Left hindlimb (tissue), 1 donor: Measurements from ENCODE around the gene HOXC9.

ENCODE experiments used
- DNase-seq: peaks from one replicate; pipeline ENCODE4 v3.0.0-alpha.2; 2018

HOXC9 gene

GRCh38 chr12:53963434-53964314 lies 36.3 kb upstream of the HOXC9 start:
- no peak for DNase-seq

- DNase-seq: no peak
Measured at GRCh38 chr12:53964315-53964713, 35.6 kb upstream of the HOXC9 start.

- peak; percentile 79 for DNase-seq
Measured at GRCh38 chr12:53965281-53966084, 34.5 kb upstream of the HOXC9 start.

DNA sequence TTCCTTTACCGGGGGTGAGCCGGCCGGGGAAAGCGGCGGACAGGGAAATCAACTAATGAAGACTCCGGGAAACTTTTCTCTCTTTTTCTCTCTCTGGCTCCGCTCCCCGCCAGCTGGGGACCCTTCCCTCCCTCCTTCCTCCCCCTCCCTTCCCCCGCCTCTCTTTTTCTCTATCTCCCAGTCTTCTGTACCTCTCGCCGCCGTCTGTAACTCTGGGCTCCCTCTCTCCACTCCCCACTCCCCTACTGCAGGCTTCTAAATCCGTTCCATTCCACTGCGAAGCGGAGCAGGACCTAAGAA lies 33.9 kb upstream of the HOXC9 start:
- DNase-seq: no peak

DNA sequence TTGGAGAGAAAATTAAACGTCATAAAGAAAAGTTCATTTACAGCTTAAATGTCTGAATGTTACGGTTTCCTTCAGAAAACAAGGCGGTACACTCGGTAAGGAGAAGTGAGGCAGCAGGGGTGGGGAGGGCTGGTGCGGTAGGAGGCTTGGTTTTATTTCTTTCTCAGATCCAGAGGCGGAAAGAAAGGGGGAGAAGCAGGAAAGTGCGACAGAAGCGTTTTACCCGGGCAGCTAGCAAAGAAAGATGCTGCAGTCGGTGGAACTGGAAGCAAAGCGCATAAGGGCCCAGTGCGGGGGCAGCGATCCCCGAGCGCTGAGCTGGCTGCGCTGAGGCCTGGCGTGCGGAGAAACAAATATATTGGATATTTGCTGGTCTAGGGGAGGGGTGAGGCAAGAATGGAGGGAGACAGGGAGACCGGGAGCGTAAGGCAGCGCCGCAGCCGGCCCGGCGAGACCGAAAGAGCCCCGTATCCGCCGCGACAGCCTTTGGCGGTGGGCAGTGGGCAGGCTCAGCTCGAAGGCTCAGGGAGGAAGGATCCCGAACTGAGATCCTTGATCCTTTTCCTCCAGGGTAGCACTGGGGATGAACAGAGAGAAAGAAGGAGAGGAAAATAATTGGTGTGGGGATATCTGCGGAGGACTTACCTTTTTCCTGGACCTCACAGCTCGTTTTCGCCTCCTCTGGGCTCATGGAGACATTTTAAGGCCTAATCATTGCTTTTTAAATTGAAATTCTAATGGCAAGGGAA lies 33.4 kb upstream of the HOXC9 start:
- no peak for DNase-seq

GRCh38 chr12:53967421-53967925 lies 32.5 kb upstream of the HOXC9 start:
- no peak for DNase-seq

DNA sequence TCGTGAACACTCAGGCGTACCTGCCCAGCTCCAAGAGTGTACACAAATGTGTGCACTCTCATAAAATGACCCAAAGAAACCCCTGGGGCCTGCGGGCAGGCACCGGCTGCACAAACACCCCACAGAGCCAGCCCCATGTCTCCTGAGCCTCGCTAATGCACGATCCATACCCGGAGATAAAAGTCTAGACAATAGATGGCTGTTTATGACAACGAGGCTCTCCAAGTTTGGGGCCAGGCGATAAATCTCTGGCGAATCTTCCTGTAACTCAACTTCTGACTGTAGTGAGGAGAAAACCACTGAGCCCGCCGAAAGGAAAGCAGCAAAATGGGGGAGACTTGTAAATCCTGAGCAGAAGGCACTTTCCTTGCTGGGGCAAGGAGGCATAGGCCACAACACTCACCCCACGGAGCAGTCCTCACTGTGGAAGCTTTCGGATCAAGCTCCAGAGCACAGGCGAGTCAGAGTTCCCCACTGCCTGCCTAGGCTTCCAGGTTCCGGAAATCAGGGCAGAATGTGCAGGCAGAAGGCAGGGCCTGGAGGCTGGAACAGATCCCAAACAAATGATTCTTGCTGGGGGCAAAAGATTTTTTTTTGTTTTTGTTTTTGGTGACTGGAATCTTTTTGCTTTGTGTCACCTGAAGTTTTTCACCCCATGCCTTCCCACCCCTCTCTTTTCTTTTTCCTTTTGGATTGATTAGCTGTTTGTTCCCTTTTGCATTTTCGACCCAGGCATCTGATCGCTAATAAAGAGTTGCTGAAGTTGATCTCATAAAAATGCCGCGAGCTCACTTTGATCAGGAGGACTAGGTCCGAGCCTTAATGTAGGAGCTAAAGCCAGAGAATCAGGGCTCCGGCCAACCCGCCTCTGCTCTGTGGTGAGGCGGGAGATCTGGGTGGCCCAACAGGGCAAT lies 31.5 kb upstream of the HOXC9 start:
- DNase-seq: no peak

- DNase-seq: no peak
Measured at GRCh38 chr12:53969588-53970259, 30.2 kb upstream of the HOXC9 start.

- no peak for DNase-seq
Measured at GRCh38 chr12:53970451-53970850, 29.5 kb upstream of the HOXC9 start.

GRCh38 chr12:53971129-53971528 lies 28.8 kb upstream of the HOXC9 start:
- DNase-seq: no peak

DNA sequence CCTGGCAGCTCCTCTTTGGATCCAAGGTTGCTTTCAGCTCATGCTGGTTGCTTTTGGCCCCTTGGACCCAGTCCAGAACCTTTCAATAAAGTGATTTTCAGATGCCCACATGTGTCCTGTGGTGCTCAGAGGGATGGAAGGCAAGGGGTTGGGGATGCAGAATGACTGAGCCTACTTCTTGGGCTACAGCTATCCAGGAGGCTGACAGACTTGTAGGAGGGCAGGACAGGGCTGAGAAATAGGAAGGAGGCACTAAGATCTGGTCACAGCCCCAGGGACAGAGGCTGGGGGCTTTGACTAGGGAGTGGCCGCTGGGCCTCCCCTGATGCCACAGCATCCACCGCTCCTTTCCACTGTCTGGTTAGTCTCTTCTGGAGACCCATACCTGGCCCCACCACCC lies 28.3 kb upstream of the HOXC9 start:
- no peak for DNase-seq

DNA sequence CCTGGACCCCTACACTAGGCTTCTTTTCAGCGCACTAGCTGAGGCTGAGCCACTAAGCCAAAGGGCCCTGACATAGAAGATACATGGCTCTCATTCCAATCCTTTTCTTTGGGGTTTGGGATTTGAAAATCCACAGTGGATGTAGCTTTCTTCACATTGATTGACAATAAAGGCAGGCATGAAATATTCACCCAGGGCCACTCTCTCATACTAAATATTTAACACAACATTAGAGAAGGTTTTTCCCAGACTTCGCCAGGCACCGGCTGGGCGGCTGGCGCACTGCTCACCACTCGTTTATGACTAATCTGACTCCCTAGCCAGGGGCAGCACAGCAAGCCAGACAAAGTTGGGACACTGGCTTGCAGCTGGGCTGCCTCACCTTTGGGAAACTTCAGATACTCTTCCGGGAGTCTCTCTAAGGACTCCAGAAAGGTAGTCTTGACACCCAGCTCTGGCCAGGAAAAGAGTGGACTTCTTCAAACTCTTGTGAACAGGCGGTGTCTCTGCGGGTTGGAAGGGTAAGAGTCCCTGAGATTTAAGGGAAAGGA lies 27.7 kb upstream of the HOXC9 start:
- DNase-seq: no peak

- DNase-seq: no peak
Measured at GRCh38 chr12:53972722-53973235, 27.2 kb upstream of the HOXC9 start, which contains the start of gene HOXC11. HOXC11 (plus strand) TSS chr12:53973126; CDS start chr12:53973242, 116 bp downstream.

DNA sequence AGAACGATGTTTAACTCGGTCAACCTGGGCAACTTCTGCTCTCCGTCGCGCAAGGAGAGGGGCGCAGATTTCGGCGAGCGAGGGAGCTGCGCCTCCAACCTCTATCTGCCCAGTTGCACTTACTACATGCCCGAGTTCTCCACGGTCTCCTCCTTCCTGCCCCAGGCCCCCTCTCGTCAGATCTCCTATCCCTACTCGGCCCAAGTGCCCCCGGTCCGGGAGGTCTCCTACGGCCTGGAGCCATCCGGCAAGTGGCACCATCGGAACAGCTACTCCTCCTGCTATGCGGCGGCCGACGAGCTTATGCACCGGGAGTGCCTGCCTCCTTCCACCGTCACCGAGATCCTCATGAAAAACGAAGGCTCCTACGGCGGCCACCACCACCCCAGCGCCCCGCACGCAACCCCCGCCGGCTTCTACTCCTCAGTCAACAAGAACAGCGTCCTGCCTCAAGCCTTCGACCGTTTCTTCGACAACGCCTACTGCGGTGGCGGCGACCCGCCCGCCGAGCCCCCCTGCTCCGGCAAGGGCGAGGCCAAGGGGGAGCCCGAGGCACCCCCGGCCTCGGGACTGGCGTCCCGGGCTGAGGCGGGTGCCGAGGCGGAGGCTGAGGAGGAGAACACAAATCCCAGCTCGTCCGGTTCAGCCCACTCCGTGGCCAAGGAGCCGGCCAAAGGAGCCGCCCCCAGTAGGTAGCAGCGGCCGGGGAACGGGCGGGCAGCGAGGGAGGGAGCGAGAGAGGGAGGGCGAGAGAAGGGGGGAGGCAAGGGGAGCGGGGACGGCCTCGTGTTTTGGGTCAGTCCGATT lies 26.5 kb upstream of the HOXC9 start:
- no peak for DNase-seq

DNA sequence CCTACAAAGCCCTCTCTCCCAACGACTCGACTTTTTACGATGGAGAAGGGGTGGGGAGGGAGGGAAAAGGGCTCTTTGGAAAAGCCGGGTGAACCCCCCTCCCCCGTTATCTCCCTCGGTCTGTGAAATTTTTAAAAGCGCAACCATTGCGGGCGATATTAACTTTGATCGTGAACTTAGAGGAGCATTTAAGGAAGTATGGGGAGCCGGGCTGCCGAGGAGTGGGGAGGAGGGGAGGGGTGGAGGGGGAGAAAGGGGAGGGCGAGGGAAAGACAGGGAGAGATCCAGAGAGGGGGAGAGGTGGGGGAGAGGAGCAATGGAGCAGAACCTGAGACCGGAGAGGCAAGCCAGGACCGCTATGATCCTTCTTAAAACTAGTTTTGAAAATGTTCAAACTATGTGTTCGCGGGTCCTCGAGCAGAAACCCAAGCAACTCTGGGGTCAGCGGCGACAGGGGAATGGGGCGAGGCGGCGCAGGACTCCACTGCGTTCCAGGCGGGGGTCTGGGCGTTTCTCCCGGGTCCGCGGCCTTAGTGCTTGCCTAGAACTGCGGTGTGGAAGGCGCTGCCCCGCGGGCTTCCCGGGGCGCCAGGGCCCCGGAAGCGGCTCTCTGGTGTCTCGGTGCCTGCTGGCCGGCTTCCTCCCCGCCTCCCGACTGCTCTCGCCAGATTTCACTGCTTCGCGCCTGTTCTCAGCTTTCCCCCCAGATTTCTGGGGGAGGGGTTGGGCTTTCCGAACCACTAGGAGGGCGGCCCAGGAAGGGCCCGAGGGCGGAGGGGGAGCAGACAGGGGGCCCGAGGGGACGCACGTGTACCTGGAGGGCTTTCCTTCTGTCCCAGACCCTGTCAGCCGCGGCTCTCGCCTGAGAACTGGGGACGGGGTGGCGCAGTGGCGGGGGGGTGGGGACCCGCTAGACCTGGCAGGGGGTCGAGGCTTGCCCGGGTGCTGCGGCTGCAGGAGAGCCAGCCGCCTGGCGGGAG lies 25.6 kb upstream of the HOXC9 start, which contains the start of gene HOTAIR:
Gene HOTAIR, minus strand, starts transcription at position 871 of the 980 bp plus-strand sequence.
- DNase-seq: peak; percentile 78

- DNase-seq: no peak
Measured at GRCh38 chr12:53975064-53975471, 24.9 kb upstream of the HOXC9 start.

GRCh38 chr12:53975479-53976152 lies 24.3 kb upstream of the HOXC9 start:
- no peak for DNase-seq
